Measurements from ENCODE around the gene CISTR.
"Not testable (repeated sequence)": the region's sequence is repeated elsewhere in the genome, so short reads cannot be mapped to it uniquely, and the experiment has no call there.

CISTR gene

GRCh38 chr12:53788892-53789291, 37.1 kb upstream of the CISTR start:
- Histone ChIP-seq H3K9me3 (no peaks in the 10 kb centered on the region), H3K4me3 (ENCODE audit: low read depth, low read length) (no peak overlapping the region), H3K27me3 (peaks cover 41% of the 10 kb centered on the region), H3K4me1 (no peaks in the 10 kb centered on the region), H3K36me3 (no peaks in the 10 kb centered on the region)
- DNase-seq: no peak
- TF ChIP-seq, protein P1, sequence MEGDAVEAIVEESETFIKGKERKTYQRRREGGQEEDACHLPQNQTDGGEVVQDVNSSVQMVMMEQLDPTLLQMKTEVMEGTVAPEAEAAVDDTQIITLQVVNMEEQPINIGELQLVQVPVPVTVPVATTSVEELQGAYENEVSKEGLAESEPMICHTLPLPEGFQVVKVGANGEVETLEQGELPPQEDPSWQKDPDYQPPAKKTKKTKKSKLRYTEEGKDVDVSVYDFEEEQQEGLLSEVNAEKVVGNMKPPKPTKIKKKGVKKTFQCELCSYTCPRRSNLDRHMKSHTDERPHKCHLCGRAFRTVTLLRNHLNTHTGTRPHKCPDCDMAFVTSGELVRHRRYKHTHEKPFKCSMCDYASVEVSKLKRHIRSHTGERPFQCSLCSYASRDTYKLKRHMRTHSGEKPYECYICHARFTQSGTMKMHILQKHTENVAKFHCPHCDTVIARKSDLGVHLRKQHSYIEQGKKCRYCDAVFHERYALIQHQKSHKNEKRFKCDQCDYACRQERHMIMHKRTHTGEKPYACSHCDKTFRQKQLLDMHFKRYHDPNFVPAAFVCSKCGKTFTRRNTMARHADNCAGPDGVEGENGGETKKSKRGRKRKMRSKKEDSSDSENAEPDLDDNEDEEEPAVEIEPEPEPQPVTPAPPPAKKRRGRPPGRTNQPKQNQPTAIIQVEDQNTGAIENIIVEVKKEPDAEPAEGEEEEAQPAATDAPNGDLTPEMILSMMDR (IDR thresholded peaks at IDR 0.05; ENCODE audit: low read depth, low read length): no peak

- Histone ChIP-seq H3K9me3 (no peaks in the 10 kb centered on the region), H3K36me3 (no peaks in the 10 kb centered on the region), H3K4me3 (ENCODE audit: low read depth, low read length) (no peak overlapping the region), H3K4me1 (no peaks in the 10 kb centered on the region), H3K27me3 (peaks cover 51% of the 10 kb centered on the region)
- TF ChIP-seq, protein P1 (IDR thresholded peaks at IDR 0.05; ENCODE audit: low read depth, low read length): no peak
- no peak for DNase-seq
Observed at GRCh38 chr12:53786411-53786810, 34.6 kb upstream of the CISTR start.

- Histone ChIP-seq H3K9me3 (no peaks in the 10 kb centered on the region), H3K4me1 (no peaks in the 10 kb centered on the region), H3K36me3 (no peaks in the 10 kb centered on the region), H3K4me3 (ENCODE audit: low read depth, low read length) (no peak overlapping the region), H3K27me3 (peaks cover 58% of the 10 kb centered on the region)
- TF ChIP-seq, protein P1 (IDR thresholded peaks at IDR 0.05; ENCODE audit: low read depth, low read length): no peak
- no peak for DNase-seq
Observed at GRCh38 chr12:53785161-53785560, 33.4 kb upstream of the CISTR start.

GRCh38 chr12:53782093-53782703, 30.4 kb upstream of the CISTR start:
- TF ChIP-seq, protein P1 (IDR thresholded peaks at IDR 0.05; ENCODE audit: low read depth, low read length): no peak
- Histone ChIP-seq H3K27me3 (peaks cover 61% of the 10 kb centered on the region), H3K9me3 (no peaks in the 10 kb centered on the region), H3K4me1 (no peaks in the 10 kb centered on the region), H3K36me3 (no peaks in the 10 kb centered on the region), H3K4me3 (ENCODE audit: low read depth, low read length) (no peak overlapping the region)
- DNase-seq: no peak

- no peaks in the 10 kb centered on the region for H3K4me1 ChIP-seq
- TF ChIP-seq, protein P1 (IDR thresholded peaks at IDR 0.05; ENCODE audit: low read depth, low read length): no peak
- H3K36me3 ChIP-seq: no peaks in the 10 kb centered on the region
- H3K9me3 ChIP-seq: no peaks in the 10 kb centered on the region
- peaks cover 68% of the 10 kb centered on the region for H3K27me3 ChIP-seq
- no peak for DNase-seq
- no peak overlapping the region for H3K4me3 ChIP-seq (ENCODE audit: low read depth, low read length)
Observed at GRCh38 chr12:53781228-53781801, 29.5 kb upstream of the CISTR start.

- Histone ChIP-seq H3K4me1 (no peaks in the 10 kb centered on the region), H3K4me3 (ENCODE audit: low read depth, low read length) (no peak overlapping the region), H3K27me3 (peaks cover 77% of the 10 kb centered on the region), H3K36me3 (no peaks in the 10 kb centered on the region), H3K9me3 (no peaks in the 10 kb centered on the region)
- DNase-seq: no peak
- TF ChIP-seq, protein P1 (IDR thresholded peaks at IDR 0.05; ENCODE audit: low read depth, low read length): no peak
Observed at GRCh38 chr12:53780323-53780722, 28.5 kb upstream of the CISTR start.

DNA sequence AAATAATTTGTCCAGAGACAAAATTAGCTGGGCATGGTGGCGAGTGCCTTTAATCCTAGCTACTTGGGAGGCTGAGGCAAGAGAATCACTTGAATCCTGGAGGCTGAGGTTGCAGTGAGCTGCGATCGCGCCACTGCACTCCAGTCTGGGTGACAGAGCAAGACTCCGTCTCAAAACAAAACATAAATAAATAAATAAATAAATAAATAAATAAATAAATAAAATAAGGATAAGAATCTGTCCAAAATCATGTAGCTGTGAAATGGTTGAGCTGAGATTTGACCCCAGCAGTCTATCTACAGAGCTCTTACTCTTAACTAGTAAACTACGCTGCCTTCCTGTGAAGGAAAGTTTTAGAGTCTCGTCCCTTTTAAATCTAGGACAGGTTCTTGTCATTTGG, 27.9 kb upstream of the CISTR start:
- not testable (repeated sequence) for H3K4me1 ChIP-seq; H3K36me3 ChIP-seq; H3K4me3 ChIP-seq (ENCODE audit: low read depth, low read length); H3K9me3 ChIP-seq; DNase-seq
- peaks cover 82% of the 10 kb centered on the region for H3K27me3 ChIP-seq
